Measurements from ENCODE around the gene TMEM52. TPM values are rescaled to one million over a fixed set of nuclear protein-coding genes. Genes with fewer than 3 reads are reported as not detected.

TMEM52 gene
- total and polyA plus RNA-seq, 2 of the 13 experiments (the other 11 are each of a cell fraction or from before 2014, with no cell fraction given) = 13.2 to 18.7 TPM

GRCh38 chr1:1925437-1926345 lies 6.6 kb upstream of the TMEM52 start:
- ChIA-PET CTCF (ENCODE audit: low intra/inter-chr PET ratio, low total read pairs) (no interaction called here), POLR2A (interaction anchor here (3.3 kb wide), 1 partner anchor 17 kb away, joined by 55 read pairs; no protein-coding TSS in a partner anchor)
- Histone ChIP-seq H3K79me2 (ENCODE audit: insufficient read depth, low read length) (no peaks in the 10 kb centered on the region), H2AFZ (ENCODE audit: low read length) (no peak overlapping the region), H3K27ac (ENCODE audit: extremely low read length, insufficient read depth, low read length) (no peak overlapping the region), H3K27me3 (ENCODE audit: control insufficient read depth in 1 of 2, insufficient read depth in 2 of 2, low read length in 2 of 2) (peaks cover 26 to 47% of the 10 kb centered on the region in 2 experiments; a peak in 4 of 5 replicates), H3K4me3 (replicated peaks in 1 of 3; ENCODE audit: insufficient read depth in 1 of 3, low read depth in 2 of 3, low read length in 3 of 3) (no peak overlapping the region; a peak in 1 of 6 replicates), H3K36me3 (replicated peaks in 1 of 2; ENCODE audit: control insufficient read depth in 1 of 2, insufficient read depth in 2 of 2, low read length in 2 of 2) (no peaks in the 10 kb centered on the region), H3K4me1 (ENCODE audit: insufficient read depth, low read length) (peaks cover 57% of the 10 kb centered on the region), H3K9ac (ENCODE audit: insufficient read depth, low read depth, low read length) (no peak overlapping the region), H3K4me2 (ENCODE audit: low read depth, low read length) (peak overlapping the region; percentile 16), H4K20me1 (ENCODE audit: insufficient read depth, low read length) (no peaks in the 10 kb centered on the region), H3K9me3 (ENCODE audit: low read length) (no peaks in the 10 kb centered on the region)
- in situ Hi-C loops (cut with HindIII; ENCODE audit: extremely low pct_ligation_motif_present, low pct_unique_long_range_greater_than_20kb) = no loop called here
- TF ChIP-seq ZNF263 (CRISPR knock-in tag; IDR thresholded peaks at IDR 0.05) = 0 out of 2 replicates have a peak, but pooled peaks have one; percentile 29
- TF ChIP-seq BHLHE40 (IDR thresholded peaks at IDR 0.05; ENCODE audit: low read length) = 0 out of 2 replicates have a peak, but pooled peaks have one; percentile 29
- TF ChIP-seq, protein P1, sequence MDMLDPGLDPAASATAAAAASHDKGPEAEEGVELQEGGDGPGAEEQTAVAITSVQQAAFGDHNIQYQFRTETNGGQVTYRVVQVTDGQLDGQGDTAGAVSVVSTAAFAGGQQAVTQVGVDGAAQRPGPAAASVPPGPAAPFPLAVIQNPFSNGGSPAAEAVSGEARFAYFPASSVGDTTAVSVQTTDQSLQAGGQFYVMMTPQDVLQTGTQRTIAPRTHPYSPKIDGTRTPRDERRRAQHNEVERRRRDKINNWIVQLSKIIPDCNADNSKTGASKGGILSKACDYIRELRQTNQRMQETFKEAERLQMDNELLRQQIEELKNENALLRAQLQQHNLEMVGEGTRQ (IDR thresholded peaks at IDR 0.05; ENCODE audit: low read depth, low read length) = peak; percentile 49; the same call in 1 of the 2 replicates
- TF ChIP-seq, protein P1 (CRISPR knock-in tag; IDR thresholded peaks at IDR 0.05; ENCODE audit: borderline replicate concordance) = peak; percentile 53; the same call in 1 of the 2 replicates
- no peak for TF ChIP-seq ZZZ3 (CRISPR knock-in tag; IDR thresholded peaks at IDR 0.05; ENCODE audit: borderline replicate concordance)
- FAIRE-seq (no peak), ATAC-seq (no peak), DNase-seq (ENCODE audit: low spot score) (no peak)
- BruUV-seq (replicated peaks) = no TSS peak
- 26% methylated on average over 8 of the region's 27 CpGs for WGBS (ENCODE audit: low lambda C conversion rate)
- intact Hi-C loops (cut with micrococcal nuclease; ENCODE audit: unreplicated experiment) = no loop called here
